HG03571 (cell line): ENCODE measurements around the gene CRLF2.
"Not testable (repeated sequence)": the region's sequence is repeated elsewhere in the genome, so short reads cannot be mapped to it uniquely, and the experiment has no call there.

ENCODE experiments used
- ATAC-seq: cut with Tn5 transposase; IDR thresholded peaks from one replicate; pipeline ENCODE4 v1.9.1; 2021; ENCODE audit not compliant: unreplicated experiment

CRLF2 gene

GRCh38 chrX:1212532-1212931, at the start of gene CRLF2:
Gene CRLF2, minus strand, starts transcription at chrX:1212649. Its CDS starts 15 bp downstream, at chrX:1212634.
- ATAC-seq, result peak; percentile 68

GRCh38 chrX:1261771-1262170, 49.3 kb upstream of the CRLF2 start:
- not testable (repeated sequence) for ATAC-seq

GRCh38 chrX:1261285-1261684, 48.8 kb upstream of the CRLF2 start:
- no peak for ATAC-seq

GRCh38 chrX:1252861-1253260, 40.4 kb upstream of the CRLF2 start:
- no peak for ATAC-seq

GRCh38 chrX:1249101-1249887, 36.8 kb upstream of the CRLF2 start:
- no peak for ATAC-seq

- ATAC-seq, result no peak
These were observed 36.0 kb upstream of the CRLF2 start for GRCh38 chrX:1248331-1249061.

GRCh38 chrX:1246816-1247215, 34.4 kb upstream of the CRLF2 start:
- no peak for ATAC-seq

- ATAC-seq, result no peak
These were observed 32.0 kb upstream of the CRLF2 start for GRCh38 chrX:1244164-1245076.

- ATAC-seq, result no peak
These were observed 30.5 kb upstream of the CRLF2 start for GRCh38 chrX:1242891-1243402.

- not testable (repeated sequence) for ATAC-seq
These were observed 28.1 kb upstream of the CRLF2 start for GRCh38 chrX:1240551-1240950.

GRCh38 chrX:1239681-1240142, 27.3 kb upstream of the CRLF2 start:
- no peak for ATAC-seq

- ATAC-seq, result no peak
These were observed 19.5 kb upstream of the CRLF2 start for GRCh38 chrX:1231850-1232465.

GRCh38 chrX:1228101-1228500, 15.7 kb upstream of the CRLF2 start:
- ATAC-seq, result not testable (repeated sequence)

- ATAC-seq, result no peak
These were observed 13.8 kb upstream of the CRLF2 start for GRCh38 chrX:1226249-1226648.

GRCh38 chrX:1224954-1225353, 12.5 kb upstream of the CRLF2 start:
- ATAC-seq, result no peak

GRCh38 chrX:1223242-1223600, 10.8 kb upstream of the CRLF2 start:
- ATAC-seq, result no peak

- no peak for ATAC-seq
These were observed 10.2 kb upstream of the CRLF2 start for GRCh38 chrX:1222531-1223241.

GRCh38 chrX:1221296-1221845, 8.9 kb upstream of the CRLF2 start:
- no peak for ATAC-seq

GRCh38 chrX:1218286-1218685, 5.8 kb upstream of the CRLF2 start:
- no peak for ATAC-seq
